Cortex of kidney (tissue), 1 donor: ENCODE measurements around the gene SUSD2.
"Not testable (repeated sequence)": the region's sequence is repeated elsewhere in the genome, so short reads cannot be mapped to it uniquely, and the experiment has no call there.

Experiments used
- DNase-seq: peaks from one replicate; lab custom pipeline; 2025; lab: John Stamatoyannopoulos, UW

SUSD2 gene

DNA sequence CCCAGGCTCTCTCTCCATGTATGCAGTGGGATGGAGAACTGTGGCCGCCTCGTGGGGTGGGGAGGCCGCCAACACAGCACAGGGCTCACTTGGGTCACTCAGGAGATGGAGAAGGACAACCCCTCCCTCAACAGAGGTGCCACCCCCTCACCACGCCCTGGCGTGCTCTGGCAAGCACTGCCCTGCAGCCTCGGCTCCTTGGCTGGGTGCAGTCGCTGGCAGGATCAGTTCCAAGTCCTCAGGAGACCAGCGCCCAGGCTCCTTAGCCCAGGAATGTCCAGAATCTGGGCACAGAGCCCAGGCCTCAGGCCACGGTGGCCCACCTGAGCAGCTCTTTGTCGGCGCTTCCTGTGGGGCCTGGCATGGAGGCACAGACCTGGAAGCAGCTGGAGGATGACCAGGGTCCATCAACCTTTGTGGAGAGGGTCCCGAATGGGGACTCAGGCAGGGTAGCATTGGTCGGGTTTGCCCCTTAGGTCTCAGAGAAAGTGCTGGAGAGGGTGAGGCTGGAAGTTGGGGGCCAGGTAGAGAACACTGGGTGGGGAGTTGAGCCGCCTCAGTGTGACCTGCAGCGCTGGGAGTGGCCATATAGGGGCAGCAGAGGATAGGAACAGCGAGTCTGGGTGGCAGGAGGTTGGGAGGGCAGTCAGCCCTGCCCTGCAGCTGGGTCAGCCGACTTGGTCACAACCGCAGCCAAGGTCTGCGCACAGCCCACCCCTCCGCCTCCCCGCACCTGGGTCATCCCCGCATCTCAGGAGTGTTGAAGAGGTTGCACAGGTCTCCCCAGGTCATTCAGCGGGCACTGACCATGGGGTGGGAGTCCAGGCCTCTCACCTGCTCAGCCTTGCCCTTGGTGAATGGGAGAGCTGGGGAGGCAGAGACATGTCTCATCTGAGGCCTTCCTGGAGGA is 8.2 kb downstream of the SUSD2 start:
- DNase-seq: no peak

DNA sequence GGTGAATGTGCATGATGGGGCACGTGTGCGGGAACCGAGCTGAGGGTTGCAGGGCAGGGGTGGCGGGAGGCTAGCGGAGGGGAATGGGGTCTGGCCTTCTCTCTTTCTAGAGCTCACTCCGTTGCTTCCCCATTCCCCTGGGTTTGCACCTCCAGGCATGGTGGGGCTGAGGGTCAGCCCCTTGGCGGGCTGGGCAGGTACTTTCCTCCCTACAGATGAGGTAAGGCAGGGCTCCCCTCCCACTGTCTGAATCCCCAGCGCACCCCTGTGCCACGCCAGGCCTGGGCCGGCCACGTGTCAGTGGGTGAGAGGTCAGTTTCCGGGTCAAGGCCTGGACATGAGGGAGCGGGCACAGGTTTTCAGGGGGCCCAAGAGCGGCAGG is 8.9 kb downstream of the SUSD2 start:
- DNase-seq: no peak

DNA sequence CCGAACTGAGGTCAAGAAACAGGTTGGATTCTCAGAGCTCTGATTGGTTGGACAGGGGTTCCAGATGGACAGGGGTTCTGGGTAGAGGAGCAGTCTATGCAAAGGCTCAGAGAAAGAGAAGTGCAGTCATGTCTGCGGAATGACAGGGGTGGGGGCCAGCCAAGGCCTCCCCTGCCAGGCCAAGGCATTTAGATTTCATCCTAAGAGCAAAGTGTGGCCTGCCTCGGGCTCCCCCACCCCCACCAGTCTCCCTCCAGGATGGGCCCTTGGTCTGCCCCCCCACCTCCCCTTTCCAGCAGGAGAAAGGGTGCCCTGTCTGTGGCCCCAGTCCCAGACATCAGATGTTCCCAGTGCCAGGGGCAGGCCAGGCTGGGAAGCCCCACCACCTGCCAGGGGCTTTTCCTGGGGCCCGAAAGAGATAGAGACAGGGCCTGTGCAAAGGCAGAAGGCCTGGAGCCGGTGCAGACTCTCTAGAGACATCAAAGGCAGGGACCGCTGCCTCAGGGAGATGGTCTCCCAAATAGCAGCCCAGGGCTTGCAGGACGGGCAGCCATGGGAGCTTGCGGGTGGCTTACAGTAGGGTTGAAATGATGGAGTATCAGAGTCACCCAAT is 9.4 kb downstream of the SUSD2 start:
- DNase-seq: no peak

DNA sequence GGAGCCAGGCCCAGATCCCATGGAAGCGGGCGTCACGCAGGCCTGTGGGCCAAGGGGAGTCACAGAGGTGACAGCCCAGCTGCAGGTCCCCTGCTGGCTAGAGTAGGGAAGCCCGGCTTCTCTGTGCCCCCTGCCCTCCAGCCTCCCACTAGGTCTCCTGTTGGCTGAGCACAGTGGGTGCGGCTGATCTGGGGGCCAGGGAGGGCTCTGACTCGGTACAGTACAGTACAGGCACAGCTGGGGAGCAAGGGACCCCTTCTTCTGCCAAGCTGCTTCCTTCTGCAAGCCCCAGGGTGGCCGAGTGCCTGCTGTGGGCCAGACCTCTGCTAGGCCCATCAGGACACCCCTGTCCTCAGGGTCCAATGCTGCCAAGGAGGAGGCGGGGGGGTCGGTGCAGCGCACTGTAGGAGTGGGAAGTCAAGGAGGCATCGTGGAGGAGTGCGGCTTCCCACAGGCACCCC is 10.1 kb downstream of the SUSD2 start:
- DNase-seq: no peak

DNA sequence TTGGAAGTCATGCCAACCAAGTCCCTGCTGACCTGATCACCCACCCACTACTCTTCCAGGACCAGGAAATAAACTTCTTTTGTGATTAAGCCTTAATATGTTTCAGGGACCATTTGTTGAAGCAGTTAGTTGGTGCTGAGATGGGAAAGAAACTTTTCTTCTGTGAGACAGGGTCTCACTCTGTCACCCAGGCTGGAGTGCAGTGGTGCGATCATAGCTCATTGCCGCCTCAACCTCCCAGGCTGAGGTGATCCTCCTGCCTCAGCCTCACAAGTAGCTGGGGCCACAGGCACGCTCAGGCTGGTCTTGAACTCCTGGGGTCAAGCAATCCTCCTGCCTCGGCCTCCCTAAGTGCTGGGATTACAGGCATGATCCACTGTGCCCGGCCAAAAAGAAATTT is 10.6 kb downstream of the SUSD2 start:
- DNase-seq: no peak

DNA sequence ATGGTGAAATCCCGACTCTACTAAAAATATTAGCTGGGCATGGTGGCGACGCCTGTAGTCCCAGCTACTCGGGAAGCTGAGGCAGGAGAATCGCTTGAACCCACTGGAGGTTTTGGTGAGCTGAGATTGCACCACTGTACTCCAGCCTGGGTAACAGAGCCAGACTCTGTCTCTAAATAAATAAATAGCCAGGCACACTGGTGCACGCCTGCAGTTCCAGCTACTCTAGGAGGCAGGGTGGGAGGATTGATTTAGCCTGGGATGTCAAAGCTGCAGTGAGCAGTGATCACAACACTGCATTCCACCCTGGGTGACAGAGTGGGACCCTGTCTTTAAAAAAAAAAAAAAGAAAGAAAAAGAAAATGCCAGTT is 17.4 kb downstream of the SUSD2 start:
- no peak for DNase-seq

DNA sequence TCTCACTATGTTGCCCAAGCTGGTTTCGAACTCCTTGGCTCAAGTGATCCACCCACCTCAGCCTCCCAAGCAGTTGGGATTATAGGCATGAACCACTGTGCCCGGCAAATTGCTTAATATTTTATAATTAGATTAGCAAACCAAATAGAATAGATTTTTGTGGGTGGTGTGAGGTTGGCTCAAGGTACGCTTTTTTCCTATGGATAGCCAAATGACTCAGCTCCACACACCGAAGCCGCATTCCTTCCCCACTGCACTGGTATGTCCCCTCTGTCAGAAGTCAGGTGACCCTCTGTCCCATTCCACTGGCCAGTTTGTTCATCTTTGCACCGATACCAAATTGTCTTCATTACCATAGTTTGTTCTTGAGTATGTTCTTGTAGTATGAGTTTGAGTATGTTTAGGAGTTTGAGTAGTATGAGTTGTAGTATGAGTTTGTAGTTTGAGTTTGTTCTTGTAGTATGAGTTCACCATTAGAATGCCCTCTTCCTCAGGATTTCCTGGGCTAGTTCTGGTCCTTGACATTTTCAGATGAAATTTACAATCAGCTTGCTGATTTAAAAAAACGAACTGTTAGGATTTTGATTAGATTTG is 19.4 kb downstream of the SUSD2 start:
- DNase-seq: no peak

DNA sequence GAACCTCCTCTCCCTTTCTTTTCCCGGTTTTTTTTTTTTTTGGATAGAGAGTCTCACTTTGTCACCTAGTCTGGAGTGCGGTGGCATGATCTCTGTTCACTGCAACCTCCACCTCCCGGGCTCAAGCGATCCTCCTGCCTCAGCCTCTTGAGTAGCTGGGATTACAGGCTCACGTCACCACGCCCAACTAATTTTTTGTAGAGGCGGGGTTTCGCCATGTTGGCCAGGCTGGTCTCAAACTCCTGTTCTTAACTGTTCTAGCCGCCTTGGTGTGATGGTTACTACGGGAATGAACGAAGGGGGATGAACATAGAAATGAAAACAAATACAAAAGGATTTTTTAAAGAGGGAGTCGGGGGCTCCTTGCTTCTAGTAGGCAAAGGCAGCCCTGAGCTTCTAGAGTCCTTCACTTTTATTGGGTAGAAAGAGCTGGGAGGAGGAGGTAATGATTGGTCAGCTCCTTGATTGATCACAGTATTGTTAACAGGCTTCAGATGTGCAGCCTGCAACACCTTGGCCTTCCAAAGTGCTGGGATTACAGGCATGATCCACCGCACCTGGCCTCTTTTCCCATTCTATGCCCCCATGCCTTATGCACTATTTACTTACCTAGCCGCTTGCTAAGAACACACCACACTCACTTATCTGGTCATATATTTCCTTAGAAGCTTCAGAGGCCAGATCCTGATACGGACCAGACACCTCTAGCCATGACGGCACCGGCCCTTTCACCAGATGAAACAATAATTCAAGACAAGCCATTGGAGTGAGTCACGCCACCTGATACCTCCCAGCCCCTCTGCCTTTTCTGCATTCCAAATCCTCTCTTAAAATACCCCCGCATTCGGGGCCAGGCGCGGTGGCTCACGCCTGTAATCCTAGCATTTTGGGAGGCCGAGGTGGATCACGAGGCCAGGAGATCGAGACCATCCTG is 20.7 kb downstream of the SUSD2 start:
- DNase-seq: no peak

DNA sequence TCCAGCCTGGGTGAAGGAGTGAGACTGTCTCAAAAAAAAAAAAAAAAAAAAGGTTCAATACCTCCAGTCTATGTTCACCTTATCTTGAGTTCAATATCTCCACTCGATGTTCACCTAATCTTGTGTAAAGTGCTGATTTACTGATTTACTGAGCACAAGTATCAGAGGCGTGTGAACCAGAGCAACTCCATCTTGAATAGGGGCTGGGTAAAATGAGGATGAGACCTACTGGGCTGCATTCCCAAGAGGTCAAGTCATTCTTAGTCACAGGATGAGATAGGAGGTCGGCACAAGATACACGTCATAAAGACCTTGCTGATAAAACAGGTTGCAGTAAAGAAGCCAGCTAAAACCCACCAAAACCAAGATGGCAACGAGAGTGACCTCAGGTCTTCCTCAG is 22.6 kb downstream of the SUSD2 start:
- DNase-seq: not testable (repeated sequence)

DNA sequence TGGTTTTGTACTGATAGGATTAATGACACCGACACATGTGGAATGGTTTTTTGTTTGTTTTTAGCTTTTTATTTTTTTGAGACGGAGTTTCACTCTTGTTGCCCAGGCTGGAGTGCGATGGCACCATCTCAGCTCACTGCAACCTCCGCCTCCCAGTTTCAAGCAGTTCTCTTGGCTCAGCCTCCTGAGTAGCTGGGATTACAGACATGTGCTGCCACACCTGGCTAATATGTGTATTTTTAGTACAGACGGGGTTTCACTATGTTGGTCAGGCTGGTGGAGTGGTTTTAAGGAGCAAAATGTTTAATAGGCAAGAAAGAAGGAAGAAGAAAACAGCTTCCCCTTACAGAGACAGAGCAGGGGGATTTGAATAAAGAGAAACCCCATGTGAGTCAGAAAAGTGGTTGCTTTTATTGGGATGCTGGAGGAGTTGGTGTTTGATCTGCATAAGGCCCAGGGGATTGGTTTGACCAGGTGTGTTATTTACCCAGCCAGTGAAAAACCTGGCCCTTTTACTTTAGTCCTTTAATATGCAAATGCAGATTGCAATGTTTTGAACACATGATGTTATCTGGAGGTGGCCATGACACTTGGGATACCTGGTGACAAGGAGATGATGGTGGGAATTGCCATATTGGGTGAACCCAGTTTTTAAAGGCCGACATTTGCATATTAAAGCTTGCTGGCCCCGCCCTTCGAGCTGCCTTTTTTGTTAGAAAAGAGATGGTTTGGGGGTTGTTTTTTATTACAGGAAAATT is 24.3 kb downstream of the SUSD2 start:
- no peak for DNase-seq

DNA sequence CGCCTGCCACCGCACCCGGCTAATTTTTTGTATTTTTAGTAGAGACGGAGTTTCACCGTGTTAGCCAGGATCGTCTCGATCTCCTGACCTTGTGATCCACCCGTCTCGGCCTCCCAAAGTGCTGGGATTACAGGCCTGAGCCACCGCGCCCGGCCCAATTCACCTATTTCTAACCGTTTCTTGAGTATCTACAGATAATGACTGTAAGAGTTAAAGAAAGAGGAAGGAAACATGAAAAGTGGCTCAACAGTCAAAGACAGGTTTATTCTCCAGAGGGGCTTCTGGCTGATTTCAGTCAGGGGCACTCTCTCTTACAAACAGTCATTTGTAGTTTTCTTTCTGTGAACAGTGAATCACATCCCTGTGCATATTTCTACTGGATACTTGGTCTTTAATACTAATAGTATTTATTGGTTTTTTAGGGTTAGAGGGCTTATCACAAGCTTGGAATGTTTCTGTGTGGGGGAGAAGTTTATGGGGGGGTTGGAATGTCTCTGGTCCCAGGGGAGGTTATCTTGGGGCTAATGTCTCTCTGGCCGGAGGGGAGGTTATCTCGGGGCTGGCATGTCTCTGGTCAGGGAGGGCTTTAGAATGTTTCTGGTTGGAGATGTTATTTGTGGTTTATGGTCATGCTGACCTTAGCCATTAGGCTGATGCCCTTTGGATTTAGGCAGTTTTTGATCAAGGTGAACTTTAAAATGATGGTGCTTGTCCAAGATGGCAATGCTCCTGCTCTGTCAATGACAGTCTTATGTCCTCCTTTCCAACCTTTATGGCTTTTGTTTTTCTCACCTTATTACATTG is 25.4 kb downstream of the SUSD2 start:
- not testable (repeated sequence) for DNase-seq

DNA sequence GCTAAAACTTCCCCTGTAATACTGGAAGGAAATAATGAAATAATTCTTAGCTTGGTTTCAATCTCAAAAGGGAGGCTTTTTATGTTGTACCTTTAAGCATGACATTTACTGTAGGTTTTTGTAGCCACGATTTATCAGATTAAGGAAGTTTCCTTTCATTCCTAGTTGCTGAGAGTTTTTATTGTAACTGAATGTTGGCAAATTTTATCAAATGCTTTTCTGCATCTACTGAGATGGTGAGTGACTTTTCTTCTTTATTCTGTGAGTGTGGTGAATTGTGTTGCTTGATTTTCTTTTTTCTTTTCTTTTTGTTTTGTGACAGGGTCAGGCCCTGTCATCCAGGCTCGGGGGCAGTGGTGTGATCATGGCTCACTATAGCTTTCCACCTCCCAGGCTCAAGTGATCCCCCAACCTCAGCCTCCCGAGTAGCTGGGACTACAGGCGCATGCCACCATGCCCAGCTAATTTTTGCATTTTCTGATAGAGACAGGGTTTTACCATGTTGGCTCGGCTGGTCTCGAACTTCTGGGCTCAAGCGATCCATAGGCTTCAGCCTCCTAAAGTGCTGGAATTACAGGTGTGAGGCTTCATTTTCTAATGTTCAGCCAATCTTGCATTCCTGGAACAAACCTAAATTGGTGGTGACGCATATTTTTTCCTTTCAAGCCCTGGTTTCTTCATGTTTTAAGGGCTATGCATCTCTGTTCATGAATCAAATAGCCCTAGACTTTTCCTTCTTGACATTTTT is 26.2 kb downstream of the SUSD2 start:
- DNase-seq: no peak

DNA sequence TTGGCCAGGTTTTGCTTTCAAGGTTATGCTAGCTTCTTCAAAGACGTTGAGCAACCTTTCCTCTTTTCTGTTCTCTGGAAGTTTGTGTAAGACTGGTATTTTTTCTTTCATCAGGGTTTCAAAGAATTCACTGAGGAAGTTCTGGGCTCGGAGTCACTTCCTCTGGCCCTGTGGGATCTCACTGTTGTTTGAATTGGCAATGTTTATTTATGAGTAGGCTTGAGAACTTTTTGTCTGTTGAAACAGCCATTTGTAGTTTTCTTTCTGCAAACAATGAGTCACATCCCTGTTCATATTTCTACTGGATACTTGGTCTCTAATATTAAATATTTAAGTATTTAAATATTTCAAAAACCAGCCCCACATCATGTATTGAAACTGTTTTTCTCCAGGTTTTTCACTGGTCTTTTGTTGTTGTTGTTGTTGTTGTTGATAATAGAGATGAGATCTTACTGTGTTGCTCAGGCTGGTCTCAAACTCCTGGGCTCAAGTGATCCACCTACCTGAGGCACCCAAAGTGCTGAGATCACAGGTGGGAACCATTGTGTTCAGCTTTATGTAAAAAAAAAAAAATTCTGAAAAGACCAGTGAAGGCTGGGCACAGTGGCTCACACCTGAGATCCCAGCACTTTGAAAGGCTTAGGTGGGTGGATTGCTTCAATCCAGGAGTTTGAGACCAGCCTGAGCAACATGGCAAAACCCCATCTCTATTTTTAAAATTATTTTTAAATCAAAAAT is 26.9 kb downstream of the SUSD2 start:
- DNase-seq: no peak

DNA sequence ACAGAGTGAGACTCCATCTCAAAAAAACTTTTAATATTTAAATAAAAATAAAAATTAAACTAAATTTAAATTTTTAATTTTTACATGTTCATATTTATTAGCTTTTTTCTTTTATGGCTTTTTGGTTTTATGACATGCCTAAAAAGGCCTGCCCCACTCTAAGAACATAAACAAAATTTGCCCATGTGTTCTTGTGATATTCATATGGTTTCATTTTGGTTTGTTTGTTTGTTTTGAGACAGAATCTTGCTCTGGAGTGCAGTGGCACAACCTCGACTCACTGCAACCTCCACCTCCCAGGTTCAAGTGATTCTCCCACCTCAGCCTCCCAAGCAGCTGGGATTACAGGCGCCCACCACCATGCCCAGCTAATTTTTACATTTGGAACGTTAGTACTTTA is 27.7 kb downstream of the SUSD2 start:
- DNase-seq: no peak

DNA sequence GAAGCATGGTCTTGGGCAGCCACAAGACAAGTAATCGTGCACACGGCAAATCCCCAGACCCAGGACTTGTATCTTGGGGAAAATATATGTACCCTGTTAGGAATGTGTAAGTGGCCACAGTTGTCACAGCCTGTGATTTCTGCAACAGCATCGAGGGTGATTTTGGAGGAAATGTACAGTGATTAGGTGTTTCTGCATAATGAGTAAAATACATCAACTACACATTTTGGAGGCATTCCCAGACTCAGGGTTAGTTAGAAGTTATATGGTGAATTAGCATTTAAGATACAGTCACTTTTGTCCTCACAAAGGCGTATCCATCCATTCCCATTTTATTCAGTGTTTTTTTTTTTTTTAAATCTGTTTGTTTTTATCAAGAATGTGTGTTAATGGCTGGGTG is 28.4 kb downstream of the SUSD2 start:
- DNase-seq: no peak

DNA sequence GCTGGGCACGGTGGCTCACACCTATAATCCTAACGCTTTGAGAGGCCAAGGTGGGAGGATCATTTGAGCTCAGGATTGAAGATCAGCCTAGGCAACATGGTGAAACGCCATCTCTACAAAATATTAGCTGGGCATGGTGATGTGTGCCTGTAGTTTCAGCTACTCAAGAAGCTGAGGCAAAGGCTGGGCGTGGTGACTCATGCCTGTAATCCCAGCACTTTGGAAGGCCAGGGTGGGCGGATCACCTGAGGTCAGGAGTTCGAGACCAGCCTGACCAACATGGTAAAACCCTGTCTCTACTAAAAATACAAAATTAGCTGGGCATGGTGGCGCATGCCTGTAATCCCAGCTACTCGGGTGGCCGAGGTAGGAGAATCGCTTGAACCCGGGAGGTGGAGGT is 29.1 kb downstream of the SUSD2 start:
- DNase-seq: not testable (repeated sequence)

DNA sequence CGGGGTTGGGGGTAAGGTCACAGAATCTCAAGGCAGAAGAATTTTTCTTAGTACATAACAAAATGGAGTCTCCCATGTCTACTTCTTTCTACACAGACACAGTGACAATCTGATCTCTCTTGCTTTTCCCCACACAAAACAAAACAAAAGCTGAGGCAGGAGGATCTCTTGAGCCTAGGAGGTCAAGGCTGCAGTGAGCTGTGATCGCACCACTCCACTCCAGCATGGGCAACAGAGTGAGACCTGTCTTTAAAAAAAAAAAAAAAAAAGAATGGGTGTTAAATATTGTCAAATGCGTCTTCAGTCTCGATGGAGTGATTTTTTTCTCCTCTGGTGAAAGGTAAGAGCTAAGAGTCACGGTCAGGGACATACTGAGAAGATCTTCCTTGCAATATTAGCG is 30.4 kb downstream of the SUSD2 start:
- not testable (repeated sequence) for DNase-seq

DNA sequence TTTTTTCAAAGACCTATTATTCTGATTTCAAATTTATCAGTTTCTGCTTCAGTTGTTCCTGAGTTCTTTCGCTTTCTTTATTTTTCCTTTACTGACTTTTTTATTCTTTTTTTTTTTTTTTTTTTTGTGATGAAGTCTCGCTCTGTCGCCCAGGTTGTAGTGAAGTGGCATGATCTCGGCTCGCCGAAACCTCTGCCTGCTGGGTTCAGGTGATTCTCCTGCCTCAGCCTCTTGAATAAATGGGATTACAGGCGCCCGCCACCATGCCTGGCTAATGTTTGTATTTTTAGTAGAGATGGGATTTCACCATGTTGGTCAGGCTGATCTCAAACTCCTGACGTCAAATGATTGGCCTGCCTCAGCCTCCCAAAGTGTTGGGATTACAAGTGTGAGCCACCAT is 31.8 kb downstream of the SUSD2 start:
- not testable (repeated sequence) for DNase-seq
